GM12878 (cell line): Measurements from ENCODE around the gene TMSB10. TPM values are rescaled to one million over a fixed set of nuclear protein-coding genes. Genes with fewer than 3 reads are reported as not detected.

Experiments used
- CREB1 ChIP-seq: IDR thresholded peaks from 2 replicates; pipeline ENCODE4 v1.6.1; 2012; ENCODE audit warnings: low read depth, mild to moderate bottlenecking, inconsistent platforms
- E4F1 ChIP-seq: fragments of 450-650 bp; IDR thresholded peaks from 2 replicates; pipeline ENCODE4 v1.6.1; 2018; ENCODE audit warnings: borderline replicate concordance, mild to moderate bottlenecking; ENCODE audit not compliant: partially characterized antibody
- GATAD2B ChIP-seq: fragments of 450-650 bp; conservative IDR thresholded peaks from 2 replicates; pipeline ENCODE4 v1.6.1; 2017; ENCODE audit warnings: low read depth, mild to moderate bottlenecking, moderate library complexity
- MTA3 ChIP-seq: IDR thresholded peaks from 2 replicates; pipeline ENCODE4 v1.6.1; 2012; ENCODE audit warnings: low read length, inconsistent platforms, borderline replicate concordance
- NFYA ChIP-seq: IDR thresholded peaks from 2 replicates; pipeline ENCODE4 v1.6.1; 2011; ENCODE audit warnings: low read depth, mild to moderate bottlenecking, low read length, improper control_type of control experiment, borderline replicate concordance
- NFYB ChIP-seq: IDR thresholded peaks from 2 replicates; pipeline ENCODE4 v1.6.1; 2011; ENCODE audit warnings: low read depth, mild to moderate bottlenecking, low read length, improper control_type of control experiment, moderate library complexity; ENCODE audit not compliant: insufficient read depth
- NR2C2 ChIP-seq: IDR thresholded peaks from 2 replicates; pipeline ENCODE4 v1.6.1; 2011; ENCODE audit warnings: borderline replicate concordance, low read depth; ENCODE audit not compliant: control insufficient read depth, insufficient read length
- SIN3A ChIP-seq: IDR thresholded peaks from 2 replicates; pipeline ENCODE4 v1.6.1; 2012; ENCODE audit warnings: low read depth, low read length, improper control_type of control experiment
- SMAD1 ChIP-seq: fragments of 450-650 bp; IDR thresholded peaks from 2 replicates; pipeline ENCODE4 v1.6.1; 2018; ENCODE audit warnings: mild to moderate bottlenecking, low read depth; ENCODE audit not compliant: partially characterized antibody
- SMC3 ChIP-seq: IDR thresholded peaks from 2 replicates; pipeline ENCODE4 v1.6.1; 2011; ENCODE audit warnings: low read length, improper control_type of control experiment, borderline replicate concordance
- TBL1XR1 ChIP-seq: IDR thresholded peaks from 2 replicates; pipeline ENCODE4 v1.6.1; 2012; ENCODE audit warnings: low read depth, low read length, improper control_type of control experiment
- WRNIP1 ChIP-seq: IDR thresholded peaks from 2 replicates; pipeline ENCODE4 v1.6.1; 2011; ENCODE audit warnings: low read depth, low read length, improper control_type of control experiment, borderline replicate concordance
- ZBED1 ChIP-seq: IDR thresholded peaks from 2 replicates; pipeline ENCODE4 v1.6.1; 2016; ENCODE audit warnings: borderline replicate concordance
- ZBTB11 ChIP-seq: fragments of 450-650 bp; formaldehyde crosslinking; IDR thresholded peaks from 2 replicates; pipeline ENCODE4 v1.5.0; 2022; ENCODE audit warnings: mild to moderate bottlenecking, missing genetic modification characterization
- ZBTB4 ChIP-seq: fragments of 450-650 bp; formaldehyde crosslinking; IDR thresholded peaks from 2 replicates; pipeline ENCODE4 v1.4.0; 2022; ENCODE audit warnings: mild to moderate bottlenecking, moderate library complexity
- ZNF687 ChIP-seq: fragments of 450-650 bp; IDR thresholded peaks from 2 replicates; pipeline ENCODE4 v1.6.1; 2017; ENCODE audit warnings: mild to moderate bottlenecking, moderate library complexity
- polyA plus RNA-seq, 11 experiments: library from polyadenylated mRNA; depleted of rRNA in 4 of 11; unstranded in 6 of 11; stranded (reverse) in 5 of 11; fragments of >200 nt; fragmentation: Nextera tagmentation in 4 of 11; fragmentation: Illumina TruSeq in 1 of 11; extraction: Ambion mirVana in 4 of 11; extraction: Trizol in 1 of 11; gene quantifications; 1 replicate in 1 of 11; 2 replicates in 10 of 11; pipeline versions ENCODE4 v1.2.1 to v1.2.3, GENCODE V29; 2011 to 2016; ENCODE audit warnings: inconsistent platforms in 2 of 11, missing spikeins in 2 of 11, low read depth in 1 of 11
- total RNA-seq, 4 experiments: library from RNA; depleted of rRNA in 3 of 4; stranded (reverse); fragments of >200 nt in 3 of 4; fragmentation: Illumina TruSeq in 1 of 4; extraction: Trizol in 1 of 4; gene quantifications; 2 replicates each; pipeline versions ENCODE4 v1.2.1 to v1.2.3, GENCODE V29; 2013 to 2021

Gene TMSB10
- total and polyA plus RNA-seq, 10 of the 15 experiments (the other 5 are each of a cell fraction or from before 2014, with no cell fraction given), result 1,406 to 4,860 (median 3,381) TPM

- TF ChIP-seq ZNF687 (peak; percentile 64), NFYB (no peak), ZBTB11 (CRISPR knock-in tag) (no peak), SMC3 (peak; percentile 100), SIN3A (no peak), SMAD1 (peak; percentile 96), TBL1XR1 (no peak), ZBTB4 (CRISPR knock-in tag) (no peak), CREB1 (peak; percentile 56; the same call in 1 of the 2 replicates), GATAD2B (peak; percentile 80), NFYA (no peak), E4F1 (no peak), WRNIP1 (0 out of 2 replicates have a peak, but pooled peaks have one; percentile 82), ZBED1 (no peak; the same call in 1 of the 2 replicates), MTA3 (no peak), NR2C2 (no peak)
These were observed 20.4 kb downstream of the TMSB10 start (continued) for GRCh38 chr2:84925724-84926376.
